Neutrophil (primary cell): ENCODE measurements around the gene COPB2.

Experiments used
- H3K27ac ChIP-seq: fragments of 200-600 bp; sonication (generic); 2 replicates; pipeline ENCODE4 v1.5.1; 2016; ENCODE audit warnings: mild to moderate bottlenecking, moderate library complexity
- H3K27me3 ChIP-seq: fragments of 200-600 bp; sonication (generic); 2 replicates; pipeline ENCODE4 v1.6.0; 2016; ENCODE audit warnings: mild to moderate bottlenecking
- H3K36me3 ChIP-seq: fragments of 200-600 bp; sonication (generic); 2 replicates; pipeline ENCODE4 v1.5.1; 2017
- H3K4me1 ChIP-seq, 2 experiments: fragments of 200-600 bp in 1 of 2; sonication (generic) in 1 of 2; 1 replicate in 1 of 2; 2 replicates in 1 of 2; pipeline versions ENCODE4 v1.5.1 to v1.6.1; 2013 to 2016; ENCODE audit warnings: low read depth in 1 of 2, low read length in 1 of 2, mild to moderate bottlenecking in 1 of 2, moderate library complexity in 1 of 2; ENCODE audit not compliant: control insufficient read depth in 1 of 2, insufficient read depth in 1 of 2
- H3K4me3 ChIP-seq, 2 experiments: fragments of 200-600 bp in 1 of 2; sonication (generic) in 1 of 2; 1 replicate in 1 of 2; 2 replicates in 1 of 2; pipeline ENCODE4 v1.5.1; 2013 to 2016; ENCODE audit warnings: low read depth in 1 of 2, low read length in 1 of 2, mild to moderate bottlenecking in 1 of 2, moderate library complexity in 1 of 2
- H3K9me3 ChIP-seq: fragments of 200-600 bp; sonication (generic); 2 replicates; pipeline ENCODE4 v1.5.1; 2016
- CTCF ChIP-seq: fragments of 200-600 bp; sonication (generic); IDR thresholded peaks from 2 replicates; pipeline ENCODE4 v1.5.1; 2016; ENCODE audit warnings: antibody characterized with exemption

The COPB2 gene

GRCh38 chr3:139427283-139428060 is 38.0 kb upstream of the COPB2 start:
- Histone ChIP-seq H3K4me1 (peaks cover 0 to 5% of the 10 kb centered on the region in 2 experiments), H3K27ac (no peak overlapping the region), H3K27me3 (no peaks in the 10 kb centered on the region), H3K4me3 (no peak overlapping the region), H3K36me3 (no peaks in the 10 kb centered on the region), H3K9me3 (no peaks in the 10 kb centered on the region)
- peak; percentile 27 for TF ChIP-seq CTCF

- no peaks in the 10 kb centered on the region for H3K9me3 ChIP-seq
- H3K36me3 ChIP-seq: no peaks in the 10 kb centered on the region
- H3K4me3 ChIP-seq: no peak overlapping the region
- H3K4me1 ChIP-seq: peaks cover 0 to 5% of the 10 kb centered on the region in 2 experiments
- H3K27ac ChIP-seq: no peak overlapping the region
- TF ChIP-seq CTCF: no peak
- H3K27me3 ChIP-seq: no peaks in the 10 kb centered on the region
Measured at GRCh38 chr3:139425745-139426400, 36.4 kb upstream of the COPB2 start.

- H3K27ac ChIP-seq: no peak overlapping the region
- H3K4me3 ChIP-seq: no peak overlapping the region
- TF ChIP-seq CTCF: no peak
- H3K36me3 ChIP-seq: no peaks in the 10 kb centered on the region
- no peaks in the 10 kb centered on the region for H3K9me3 ChIP-seq
- peaks cover 0 to 5% of the 10 kb centered on the region in 2 experiments for H3K4me1 ChIP-seq
- no peaks in the 10 kb centered on the region for H3K27me3 ChIP-seq
Measured at GRCh38 chr3:139423232-139423631, 33.8 kb upstream of the COPB2 start.

- no peaks in the 10 kb centered on the region for H3K9me3 ChIP-seq
- no peaks in the 10 kb centered on the region for H3K4me1 ChIP-seq
- no peak overlapping the region for H3K4me3 ChIP-seq
- H3K36me3 ChIP-seq: no peaks in the 10 kb centered on the region
- no peak for TF ChIP-seq CTCF
- H3K27ac ChIP-seq: no peak overlapping the region
- H3K27me3 ChIP-seq: no peaks in the 10 kb centered on the region
Measured at GRCh38 chr3:139421460-139421859, 32.0 kb upstream of the COPB2 start.

GRCh38 chr3:139421040-139421439 is 31.6 kb upstream of the COPB2 start:
- no peak for TF ChIP-seq CTCF
- no peaks in the 10 kb centered on the region for H3K27me3 ChIP-seq
- H3K36me3 ChIP-seq: no peaks in the 10 kb centered on the region
- no peaks in the 10 kb centered on the region for H3K9me3 ChIP-seq
- no peaks in the 10 kb centered on the region for H3K4me1 ChIP-seq
- H3K27ac ChIP-seq: no peak overlapping the region
- no peak overlapping the region for H3K4me3 ChIP-seq
